HG03064 (cell line): Measurements from ENCODE around the gene ARL6IP4.

ENCODE experiments used
- ATAC-seq: cut with Tn5 transposase; IDR thresholded peaks from one replicate; pipeline ENCODE4 v1.9.1; 2021; ENCODE audit warnings: low read depth; ENCODE audit not compliant: unreplicated experiment

ARL6IP4 gene

DNA sequence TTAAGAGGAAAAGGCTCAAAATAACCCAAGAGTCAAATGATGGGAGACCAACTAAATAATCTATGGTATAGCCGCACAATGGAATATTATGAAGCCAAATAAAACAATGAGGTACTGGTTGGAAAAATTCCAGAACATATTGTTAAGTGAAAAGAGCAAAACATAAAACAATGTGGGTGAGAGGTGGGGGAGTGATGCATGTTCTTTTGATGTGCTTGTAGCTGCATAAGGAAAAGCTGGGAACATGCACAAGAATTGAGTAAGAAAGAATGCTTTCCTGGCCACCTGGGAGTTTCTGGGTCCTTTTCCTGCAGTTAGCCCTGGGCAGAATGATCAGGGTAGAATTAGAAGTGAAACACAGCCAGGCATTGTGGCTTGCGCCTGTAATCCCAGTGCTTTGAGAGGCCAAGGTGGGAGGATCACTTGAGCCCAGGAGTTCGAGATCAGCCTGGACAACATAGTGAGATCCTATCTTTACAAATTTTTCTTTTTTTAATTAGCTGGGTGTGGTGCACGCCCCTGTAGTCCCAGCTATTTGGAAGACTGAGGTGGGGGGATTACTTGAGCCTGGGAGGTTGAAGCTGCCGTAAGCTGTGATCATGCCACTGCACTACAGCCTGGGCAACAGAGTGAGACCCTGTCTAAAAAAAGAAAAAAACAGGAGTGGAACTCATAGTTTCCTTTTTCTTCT is 22.1 kb upstream of the ARL6IP4 start:
- no peak for ATAC-seq

DNA sequence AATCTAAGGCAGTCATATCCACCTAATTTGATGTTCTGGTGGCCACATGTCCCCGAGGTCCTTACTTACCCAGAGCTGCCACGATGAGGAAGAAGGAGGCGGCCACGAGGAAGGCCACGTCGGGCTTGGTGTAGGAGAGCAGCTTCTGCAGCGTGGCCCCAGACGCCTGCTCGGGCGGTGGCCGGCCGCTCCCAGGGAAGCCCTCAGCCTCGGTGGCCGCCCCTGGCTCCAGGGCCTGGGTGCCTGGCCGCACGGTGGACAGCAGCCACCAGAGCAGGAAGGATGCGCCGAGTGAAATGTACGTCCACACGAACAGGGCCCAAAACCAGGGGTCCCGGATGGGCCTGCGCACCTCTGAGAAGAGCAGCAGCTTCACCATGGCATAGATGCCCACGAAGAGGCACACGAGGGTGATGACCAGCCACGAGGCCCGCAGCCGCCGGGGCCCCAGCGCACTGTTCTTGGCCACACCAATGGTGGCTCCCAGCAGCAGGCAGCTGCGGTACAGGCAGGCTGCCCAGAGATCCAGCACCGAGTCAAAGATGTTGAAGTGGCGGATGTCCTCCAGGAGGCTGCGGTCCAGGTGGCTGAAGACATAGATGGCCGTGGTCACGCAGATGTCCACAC is 20.8 kb upstream of the ARL6IP4 start:
- no peak for ATAC-seq

DNA sequence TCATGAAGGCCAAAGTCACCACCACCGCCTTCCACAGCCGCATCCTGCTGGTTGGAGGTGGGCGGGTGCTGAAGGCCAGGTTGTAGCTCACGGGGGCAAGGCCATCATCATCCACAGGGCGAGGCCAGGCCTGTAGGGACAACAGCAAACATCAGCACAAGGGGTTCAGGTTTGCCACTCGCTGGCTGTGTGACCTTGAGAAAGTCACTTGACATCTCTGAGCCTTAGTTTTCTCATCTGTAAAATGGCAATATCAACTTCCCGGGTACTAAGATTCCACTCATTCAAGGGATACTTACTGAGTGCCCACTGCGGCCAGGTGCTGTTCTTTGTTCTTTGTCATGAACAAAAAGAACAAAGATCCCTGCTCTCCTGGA is 20.3 kb upstream of the ARL6IP4 start:
- no peak for ATAC-seq

DNA sequence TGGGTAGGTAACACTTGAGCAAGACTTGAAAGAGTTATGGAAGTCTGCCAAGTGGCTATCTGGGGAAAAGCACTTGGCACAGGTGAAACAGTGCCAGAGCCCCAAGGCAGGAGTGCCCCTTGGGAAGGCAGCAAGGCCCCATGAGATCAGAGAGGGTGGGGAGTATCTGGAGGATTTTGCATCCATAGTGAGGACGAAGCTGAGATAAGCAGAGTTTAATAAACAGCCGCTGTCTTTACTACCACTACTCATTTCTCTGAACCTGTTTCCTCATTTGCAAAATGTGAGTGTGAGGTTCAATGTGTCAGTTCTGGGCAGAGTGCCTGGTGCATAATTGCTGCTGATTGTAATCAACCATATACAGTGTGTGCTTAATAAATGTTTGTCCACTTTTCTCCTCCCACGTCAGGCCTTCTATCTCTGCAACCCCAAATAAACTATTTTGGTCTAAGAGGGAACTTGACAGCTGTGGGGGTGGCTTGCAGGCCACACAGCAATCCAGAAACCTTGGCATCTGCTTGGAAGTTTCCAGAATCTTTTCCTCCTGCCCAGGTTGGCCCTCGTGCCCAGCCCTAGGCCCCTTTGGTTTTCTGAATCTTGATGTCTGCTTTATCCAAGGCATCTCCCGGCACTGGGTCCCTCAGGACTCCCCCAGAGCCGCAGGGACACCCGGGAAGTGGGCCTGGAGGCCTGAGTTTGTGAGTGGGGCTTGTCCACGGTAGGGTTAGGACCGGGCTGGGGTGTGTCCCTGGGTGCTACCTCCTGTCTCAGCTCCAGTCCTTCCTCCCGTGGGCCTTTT is 18.8 kb upstream of the ARL6IP4 start:
- no peak for ATAC-seq

DNA sequence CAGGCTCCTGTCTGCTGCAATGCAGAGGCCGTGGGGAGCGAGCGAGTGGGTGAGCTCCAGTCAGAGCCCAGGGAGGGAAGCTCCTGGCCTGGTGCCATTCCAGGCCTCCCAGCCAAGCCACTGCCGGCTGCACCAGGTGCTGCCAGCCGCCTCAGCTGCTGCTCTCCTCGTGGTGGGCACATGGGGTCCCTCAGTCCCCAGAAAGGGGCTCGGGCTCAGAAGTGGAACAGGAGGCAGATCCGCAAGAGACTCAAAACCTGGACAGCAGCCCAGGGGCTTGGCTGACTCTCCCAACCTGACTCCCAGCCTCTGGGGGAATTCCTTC is 16.6 kb upstream of the ARL6IP4 start:
- ATAC-seq, result no peak

DNA sequence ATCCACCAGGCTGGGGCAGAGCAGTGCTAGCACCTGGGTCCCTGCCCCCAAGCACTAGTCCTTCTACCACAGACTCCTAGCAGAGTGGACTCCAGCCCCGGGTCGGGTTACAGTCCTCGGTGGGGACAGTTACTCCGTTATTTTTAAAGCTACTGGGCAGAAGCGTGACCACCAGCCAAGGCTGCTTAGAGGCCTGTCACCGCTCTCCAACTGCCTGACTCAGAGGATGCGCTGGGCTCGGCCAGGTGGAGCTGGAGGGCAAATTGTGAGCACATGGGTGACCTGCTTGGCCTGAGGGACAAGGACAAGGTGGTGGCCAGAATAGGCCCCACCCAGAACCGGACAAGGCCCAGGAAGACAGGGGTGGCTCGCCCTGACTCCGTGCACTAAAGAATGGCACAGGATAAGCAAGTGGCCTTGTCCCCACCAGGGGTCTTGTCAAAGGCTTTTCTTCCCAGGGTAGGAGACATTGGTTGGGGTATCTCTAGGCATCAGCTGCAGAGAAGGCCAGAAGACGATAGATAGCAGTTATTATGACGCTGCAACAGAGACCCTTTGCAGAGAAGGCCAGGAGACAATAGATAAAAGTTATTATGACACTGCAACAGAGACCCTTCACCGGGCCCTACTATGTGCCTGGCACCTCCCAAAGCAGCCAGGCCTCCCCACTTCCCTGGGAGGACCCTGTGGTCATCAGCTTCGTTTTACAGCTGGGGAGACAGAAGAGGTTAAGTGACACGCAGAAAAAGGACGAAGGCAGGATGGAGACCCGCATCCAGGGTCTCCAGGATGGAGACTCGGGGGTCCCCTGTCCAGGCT is 15.8 kb upstream of the ARL6IP4 start:
- ATAC-seq, result no peak

DNA sequence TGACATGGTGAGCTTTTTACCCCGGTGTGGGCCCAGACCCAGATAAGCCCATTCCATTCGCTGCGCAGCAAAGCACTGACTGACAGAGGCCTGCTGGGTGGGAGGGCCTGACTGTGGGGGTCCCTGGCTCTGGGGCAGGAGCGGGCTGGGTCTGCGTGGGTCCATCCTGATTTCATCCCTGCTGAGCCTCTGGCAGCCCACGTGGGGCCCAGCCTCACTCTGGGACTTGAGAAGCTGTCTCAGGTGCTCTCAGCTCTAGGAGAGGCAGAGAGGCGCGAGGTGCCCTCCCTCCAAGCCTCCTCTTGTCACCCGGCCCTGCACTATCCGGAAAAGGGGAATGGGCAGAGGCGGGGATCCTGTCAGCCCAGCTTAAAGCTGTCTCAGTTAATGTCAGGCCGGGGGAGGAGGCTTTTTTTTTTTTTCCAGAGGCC is 15.1 kb upstream of the ARL6IP4 start:
- ATAC-seq, result no peak

DNA sequence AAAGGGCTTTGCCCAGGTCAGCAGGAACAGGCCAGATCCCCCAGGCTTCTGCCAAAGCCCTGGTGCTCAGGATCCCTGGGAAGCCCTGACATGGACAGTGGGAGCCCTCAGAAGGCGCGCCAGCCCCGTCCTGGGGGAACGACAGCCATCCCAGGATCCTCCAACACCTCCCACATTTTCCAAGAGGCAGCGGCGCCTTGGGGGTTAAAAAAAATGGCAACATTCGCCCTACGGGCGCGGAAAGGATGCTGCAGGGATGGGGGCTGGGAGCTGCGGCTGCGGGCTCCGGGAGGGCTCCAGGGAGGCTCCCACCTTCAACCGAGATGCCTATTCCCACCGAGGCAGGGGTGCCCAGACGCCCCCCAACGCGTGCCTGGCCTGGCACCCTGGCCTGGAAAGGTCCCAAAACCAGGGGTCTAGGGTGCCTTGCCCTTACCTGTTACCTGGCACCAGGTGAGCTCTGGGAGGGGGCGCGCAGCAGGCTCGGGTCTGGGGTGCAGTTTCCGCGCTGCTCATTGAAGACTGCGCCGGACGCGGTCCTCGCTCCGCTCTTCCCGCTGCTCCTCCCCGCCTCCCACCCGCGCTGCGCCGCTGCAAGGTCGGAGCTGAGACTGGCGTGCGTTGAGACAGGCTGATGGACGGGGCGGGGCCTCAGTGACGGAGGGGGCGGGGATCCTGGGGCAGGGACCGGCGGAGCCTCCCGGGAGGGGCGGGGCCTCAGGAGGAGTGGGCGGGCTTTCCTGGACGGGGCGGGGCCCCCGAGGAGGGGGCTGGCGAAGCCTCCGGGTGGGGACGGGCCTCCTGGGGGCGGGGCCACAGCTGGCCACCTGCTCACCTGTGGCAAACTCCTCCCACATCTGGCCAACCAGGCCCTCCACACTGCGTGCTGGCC is 14.4 kb upstream of the ARL6IP4 start, which contains the start of gene ABCB9:
Gene ABCB9 (minus strand): TSS at position 613 of the 892 bp plus-strand sequence. CDS start 6,228 bp downstream, outside the sequence.
- ATAC-seq, result peak; percentile 79

DNA sequence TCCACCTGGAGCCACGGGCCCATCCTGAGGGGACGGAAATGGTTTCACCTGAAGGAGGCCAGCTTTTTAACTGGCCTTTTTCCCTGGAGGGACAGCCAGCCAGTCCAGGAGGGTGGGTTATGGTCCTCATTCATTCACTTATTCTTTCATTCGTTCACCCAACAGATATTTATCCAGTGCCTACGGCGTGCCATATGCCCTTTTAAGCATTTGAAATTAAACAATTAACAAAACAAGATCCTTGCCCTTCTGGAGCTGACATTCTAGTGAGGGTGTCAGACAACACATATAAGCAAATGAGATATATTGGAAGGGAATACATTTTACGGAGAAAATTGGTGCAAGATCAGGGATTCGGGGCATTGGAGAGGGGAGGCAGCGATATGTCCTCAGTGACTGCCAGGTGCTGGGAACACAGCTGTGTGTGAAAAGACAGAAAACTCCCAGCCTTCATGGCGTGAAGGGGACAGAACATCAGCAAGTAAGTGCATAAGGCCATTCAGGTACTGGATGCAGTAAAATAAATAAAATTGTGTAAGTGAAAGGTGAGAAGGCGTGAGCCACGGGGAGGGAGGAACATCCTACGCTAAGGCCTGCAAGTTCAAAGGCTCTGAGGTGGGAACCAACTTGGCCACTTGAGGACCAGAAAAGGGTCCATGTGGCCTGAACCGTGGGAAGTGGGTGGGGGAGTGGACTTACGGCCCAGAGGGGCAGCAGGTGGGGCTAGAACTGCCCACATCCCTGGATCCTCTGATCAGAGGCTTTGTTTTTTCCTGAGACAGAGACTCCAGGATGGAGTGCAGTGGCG is 13.5 kb upstream of the ARL6IP4 start:
- ATAC-seq, result no peak

DNA sequence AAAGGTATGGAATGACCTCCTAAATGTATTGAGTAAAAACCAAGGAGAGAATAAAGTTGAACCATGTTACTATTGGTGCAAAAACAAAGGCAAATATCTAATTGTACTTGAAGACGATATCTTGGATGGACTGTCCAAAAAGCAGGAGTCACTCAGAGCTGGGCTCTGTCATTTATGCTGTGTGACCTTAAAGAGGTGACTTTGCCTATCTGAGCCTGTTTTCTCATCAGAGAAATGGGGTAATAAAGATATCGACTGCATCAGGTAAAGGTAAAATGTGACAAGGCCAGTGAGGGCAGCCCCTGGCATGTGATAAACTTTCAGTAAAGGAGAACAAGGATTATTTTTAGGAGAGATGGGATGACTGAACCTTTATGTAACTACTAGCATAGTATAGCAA is 12.4 kb upstream of the ARL6IP4 start:
- ATAC-seq, result no peak

DNA sequence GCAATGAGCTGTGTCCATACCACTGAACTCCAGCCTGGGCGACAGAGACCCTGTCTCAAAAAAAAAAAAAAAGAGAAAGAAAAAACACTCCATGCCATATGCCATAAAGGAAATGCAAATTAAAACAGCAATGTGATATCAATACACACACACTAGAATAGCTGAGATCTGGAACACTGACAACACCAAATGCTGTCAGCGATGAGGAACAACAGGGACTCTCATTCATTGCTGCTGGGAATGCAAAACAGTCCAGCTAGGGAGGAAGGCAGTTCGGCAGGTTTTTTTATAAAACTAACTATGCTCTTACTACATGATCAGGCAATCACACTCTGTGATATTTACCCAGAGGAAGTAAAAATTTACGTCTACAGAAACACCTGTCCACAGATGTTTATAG is 10.8 kb upstream of the ARL6IP4 start:
- ATAC-seq, result no peak

DNA sequence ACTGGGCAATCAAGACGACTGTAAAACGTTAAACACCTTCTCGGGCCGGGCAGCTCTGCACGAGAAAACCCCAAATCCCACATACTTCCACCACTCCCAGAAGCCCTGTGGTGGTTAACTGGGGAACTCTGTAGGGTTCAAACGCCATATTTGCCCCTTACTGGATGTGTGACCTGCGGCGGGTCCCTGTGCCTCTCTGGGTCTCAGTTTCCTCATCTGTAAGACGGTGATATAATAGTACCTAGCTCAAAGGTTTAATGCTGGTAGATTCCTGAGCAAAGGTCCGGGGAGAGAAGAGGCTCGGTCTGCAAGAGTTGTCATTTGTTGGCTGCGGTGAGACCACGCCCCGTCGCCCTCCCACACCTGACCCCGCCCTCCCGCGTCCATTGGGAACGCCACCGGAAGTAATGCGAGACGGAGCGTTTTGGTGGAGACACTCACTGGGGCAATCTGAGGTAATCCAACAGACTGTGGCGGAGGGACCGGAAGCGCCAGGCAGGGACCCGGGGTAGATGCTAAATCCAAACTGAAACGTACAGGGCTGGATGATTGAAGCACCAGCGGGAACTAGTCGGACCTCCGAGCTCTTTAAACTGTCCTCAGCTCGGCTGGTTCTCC is 6.1 kb upstream of the ARL6IP4 start:
- peak; percentile 66 for ATAC-seq

DNA sequence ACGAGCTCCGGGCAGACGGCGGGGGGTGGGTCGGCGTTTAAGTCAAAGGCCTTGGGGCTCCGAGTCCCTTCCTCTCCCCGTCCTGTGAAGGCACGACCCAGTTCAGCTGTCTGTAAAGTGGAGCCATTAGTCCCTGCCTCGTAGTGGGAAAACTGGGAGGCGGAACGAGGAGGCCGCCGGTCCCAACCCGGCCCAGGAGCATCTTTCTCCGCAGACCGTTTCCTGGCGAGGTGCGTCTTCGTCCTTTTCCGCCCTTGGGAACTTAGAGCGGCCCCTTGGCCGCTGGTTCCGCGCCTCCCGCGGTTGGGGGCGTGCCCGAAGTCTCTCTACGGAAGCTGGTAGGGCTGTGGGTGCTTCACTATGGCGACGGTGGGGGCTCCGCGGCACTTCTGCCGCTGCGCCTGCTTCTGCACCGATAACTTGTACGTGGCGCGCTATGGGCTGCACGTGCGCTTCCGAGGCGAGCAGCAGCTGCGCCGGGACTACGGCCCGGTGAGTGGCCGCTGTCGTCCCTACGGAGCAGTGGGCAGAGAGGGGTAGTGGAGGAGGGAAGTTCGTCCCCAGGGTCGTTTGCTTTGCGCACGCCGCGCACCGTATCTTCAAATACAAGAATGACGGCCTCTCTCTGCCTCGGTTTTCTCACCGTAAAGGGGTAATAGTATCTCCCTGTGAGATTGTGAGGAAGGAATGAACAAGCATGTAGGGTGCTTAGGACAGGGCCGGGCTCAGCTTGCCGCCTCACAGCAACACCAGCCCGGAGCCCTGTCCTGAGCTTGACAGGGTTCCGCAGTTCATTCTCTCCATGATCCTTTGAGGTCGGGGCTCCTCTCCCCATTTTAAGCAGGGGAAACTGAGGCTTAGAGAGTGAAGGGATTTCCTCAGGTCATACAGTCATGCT is 5.3 kb upstream of the ARL6IP4 start, which contains the start of gene OGFOD2:
Gene OGFOD2 (plus strand): TSS at position 353 of the 898 bp plus-strand sequence. CDS start 8 bp downstream, at position 361.
- peak; percentile 64 for ATAC-seq

DNA sequence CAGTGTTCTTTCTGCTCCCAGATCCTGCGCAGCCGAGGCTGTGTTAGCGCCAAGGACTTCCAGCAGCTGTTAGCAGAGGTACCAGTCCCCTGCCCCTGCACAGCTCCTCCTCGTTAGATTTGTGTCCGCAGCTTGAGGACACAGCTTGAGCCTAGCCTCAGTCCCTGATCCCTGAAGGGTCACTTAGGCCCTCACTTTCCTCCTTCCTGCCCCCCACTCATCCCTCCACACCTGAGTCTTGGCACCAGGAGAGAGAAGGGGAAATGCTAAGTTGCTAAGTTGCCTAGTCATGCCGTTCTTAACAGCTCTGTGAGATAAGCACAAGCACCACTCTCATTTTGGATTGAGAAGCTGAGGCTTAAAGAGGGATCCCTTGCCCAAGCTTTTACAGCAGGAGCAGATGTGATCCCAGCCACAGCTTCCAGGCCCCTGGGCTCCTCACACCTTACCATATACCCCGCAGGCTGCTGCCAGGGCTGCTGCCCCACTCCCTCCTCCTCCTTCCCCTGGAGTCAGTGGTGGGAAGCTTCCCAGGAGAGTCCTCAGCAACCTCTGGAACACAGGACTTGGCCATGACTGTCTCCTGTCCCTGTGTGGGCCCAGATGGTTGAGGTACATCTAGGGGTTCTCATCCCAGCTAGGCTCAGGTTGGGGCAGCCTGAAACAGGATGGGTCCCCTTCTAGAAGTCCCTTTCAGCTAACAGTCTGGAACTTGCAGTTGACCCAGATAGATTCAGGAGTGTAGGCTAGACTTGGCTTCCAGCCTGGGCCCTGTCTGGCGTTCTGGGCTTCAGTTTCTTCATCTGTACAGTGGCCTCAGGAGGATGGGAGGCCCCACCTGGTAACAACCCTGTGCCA is 4.5 kb upstream of the ARL6IP4 start:
- no peak for ATAC-seq

DNA sequence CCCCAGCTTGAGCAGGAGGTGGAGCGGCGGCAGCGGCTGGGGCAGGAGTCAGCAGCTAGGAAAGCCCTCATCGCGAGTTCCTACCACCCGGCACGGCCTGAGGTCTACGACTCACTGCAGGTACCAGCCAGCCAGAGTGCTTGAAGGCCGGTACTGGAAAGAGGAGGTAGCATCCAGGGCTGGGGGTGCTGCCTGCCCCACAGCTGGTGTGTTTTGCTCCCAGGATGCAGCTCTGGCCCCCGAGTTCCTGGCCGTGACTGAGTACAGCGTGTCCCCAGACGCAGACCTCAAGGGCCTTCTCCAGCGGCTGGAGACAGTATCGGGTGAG is 3.9 kb upstream of the ARL6IP4 start:
- ATAC-seq, result no peak

DNA sequence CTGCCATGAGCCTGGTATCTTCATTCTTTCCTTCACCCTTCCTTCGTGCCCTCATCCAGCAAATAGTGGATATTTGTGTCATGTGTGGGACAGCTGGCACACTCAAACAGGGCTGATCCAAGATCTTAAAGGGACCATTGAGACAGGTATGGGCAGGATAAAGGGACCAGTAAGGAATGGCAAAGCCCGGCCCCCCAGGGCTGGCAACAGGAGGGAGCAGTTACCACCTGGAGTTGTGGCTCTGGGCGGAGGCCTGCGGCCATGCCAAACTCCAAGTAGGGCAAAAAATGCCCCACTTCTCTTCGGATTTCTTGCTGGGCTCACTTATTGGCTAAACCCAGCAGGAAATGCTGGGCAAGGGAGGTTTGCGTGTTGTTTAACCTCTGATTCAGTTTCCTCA is 3.3 kb upstream of the ARL6IP4 start:
- ATAC-seq, result no peak
